Muscle layer of colon (tissue), 2 donors: ENCODE results near the gene ADAMTS2.

Source experiments
- H3K27ac ChIP-seq: one replicate; pipeline ENCODE4 v1.7.0; 2013; ENCODE audit warnings: low read depth, mild to moderate bottlenecking, low read length, moderate library complexity
- H3K27me3 ChIP-seq, 2 donors: one replicate each; pipeline ENCODE4 v1.7.0; 2013; ENCODE audit warnings: low read length in 2 of 2, mild to moderate bottlenecking in 2 of 2; ENCODE audit not compliant: insufficient read depth in 2 of 2, control insufficient read depth in 1 of 2
- H3K36me3 ChIP-seq: one replicate; pipeline ENCODE4 v1.7.0; 2013; ENCODE audit warnings: mild to moderate bottlenecking, low read length; ENCODE audit not compliant: insufficient read depth
- H3K4me1 ChIP-seq: one replicate; pipeline ENCODE4 v1.7.0; 2013; ENCODE audit warnings: mild to moderate bottlenecking, low read length; ENCODE audit not compliant: insufficient read depth
- H3K4me3 ChIP-seq, 2 donors: one replicate each; pipeline ENCODE4 v1.7.0; 2013; ENCODE audit warnings: low read length in 2 of 2, low read depth in 1 of 2, mild to moderate bottlenecking in 1 of 2, moderate library complexity in 1 of 2
- H3K9ac ChIP-seq: one replicate; pipeline ENCODE4 v1.7.0; 2013; ENCODE audit warnings: low read length
- H3K9me3 ChIP-seq: one replicate; pipeline ENCODE4 v1.7.0; 2013; ENCODE audit warnings: mild to moderate bottlenecking, low read length
- donor health status: abdominal sarcoma.
- donor health status: Adenocarcinoma of cecum.

The ADAMTS2 gene

GRCh38 chr5:179304466-179304865 lies 40.8 kb downstream of the ADAMTS2 start:
- Histone ChIP-seq H3K4me3 (no peak overlapping the region), H3K27me3 (no peaks in the 10 kb centered on the region), H3K27ac (no peak overlapping the region), H3K36me3 (no peaks in the 10 kb centered on the region), H3K9ac (no peak overlapping the region), H3K4me1 (no peaks in the 10 kb centered on the region), H3K9me3 (no peaks in the 10 kb centered on the region)

GRCh38 chr5:179303451-179304200 lies 41.6 kb downstream of the ADAMTS2 start:
- no peak overlapping the region for H3K27ac ChIP-seq
- no peaks in the 10 kb centered on the region for H3K27me3 ChIP-seq
- no peak overlapping the region for H3K9ac ChIP-seq
- no peak overlapping the region for H3K4me3 ChIP-seq
- H3K4me1 ChIP-seq, result no peaks in the 10 kb centered on the region
- no peaks in the 10 kb centered on the region for H3K9me3 ChIP-seq
- H3K36me3 ChIP-seq, result no peaks in the 10 kb centered on the region

GRCh38 chr5:179302499-179303185 lies 42.6 kb downstream of the ADAMTS2 start:
- no peak overlapping the region for H3K4me3 ChIP-seq
- no peaks in the 10 kb centered on the region for H3K36me3 ChIP-seq
- H3K27ac ChIP-seq, result no peak overlapping the region
- H3K9ac ChIP-seq, result no peak overlapping the region
- no peaks in the 10 kb centered on the region for H3K4me1 ChIP-seq
- H3K9me3 ChIP-seq, result no peaks in the 10 kb centered on the region
- no peaks in the 10 kb centered on the region for H3K27me3 ChIP-seq

- Histone ChIP-seq H3K27me3 (no peaks in the 10 kb centered on the region), H3K9me3 (no peaks in the 10 kb centered on the region), H3K4me1 (no peaks in the 10 kb centered on the region), H3K4me3 (no peak overlapping the region), H3K27ac (no peak overlapping the region), H3K9ac (no peak overlapping the region), H3K36me3 (no peaks in the 10 kb centered on the region)
Observed at GRCh38 chr5:179301796-179302195, 43.5 kb downstream of the ADAMTS2 start.

- H3K36me3 ChIP-seq, result no peaks in the 10 kb centered on the region
- no peaks in the 10 kb centered on the region for H3K4me1 ChIP-seq
- no peaks in the 10 kb centered on the region for H3K27me3 ChIP-seq
- H3K4me3 ChIP-seq, result no peak overlapping the region
- H3K9me3 ChIP-seq, result no peaks in the 10 kb centered on the region
- H3K27ac ChIP-seq, result no peak overlapping the region
- H3K9ac ChIP-seq, result no peak overlapping the region
Observed at GRCh38 chr5:179301376-179301775, 43.9 kb downstream of the ADAMTS2 start.

GRCh38 chr5:179300581-179301180 lies 44.6 kb downstream of the ADAMTS2 start:
- Histone ChIP-seq H3K4me1 (peaks cover 3% of the 10 kb centered on the region), H3K4me3 (no peak overlapping the region), H3K27ac (no peak overlapping the region), H3K9me3 (no peaks in the 10 kb centered on the region), H3K27me3 (no peaks in the 10 kb centered on the region), H3K9ac (no peak overlapping the region), H3K36me3 (no peaks in the 10 kb centered on the region)

GRCh38 chr5:179298181-179298993 lies 46.9 kb downstream of the ADAMTS2 start:
- no peak overlapping the region for H3K9ac ChIP-seq
- no peak overlapping the region for H3K4me3 ChIP-seq
- H3K36me3 ChIP-seq, result no peaks in the 10 kb centered on the region
- peaks cover 18% of the 10 kb centered on the region for H3K4me1 ChIP-seq
- H3K9me3 ChIP-seq, result no peaks in the 10 kb centered on the region
- no peaks in the 10 kb centered on the region for H3K27me3 ChIP-seq
- no peak overlapping the region for H3K27ac ChIP-seq

GRCh38 chr5:179297486-179298180 lies 47.6 kb downstream of the ADAMTS2 start:
- Histone ChIP-seq H3K4me3 (no peak overlapping the region), H3K36me3 (no peaks in the 10 kb centered on the region), H3K9ac (no peak overlapping the region), H3K27ac (no peak overlapping the region), H3K4me1 (peaks cover 18% of the 10 kb centered on the region), H3K9me3 (no peaks in the 10 kb centered on the region), H3K27me3 (no peaks in the 10 kb centered on the region)

- Histone ChIP-seq H3K4me1 (peaks cover 18% of the 10 kb centered on the region), H3K9ac (no peak overlapping the region), H3K4me3 (no peak overlapping the region), H3K27ac (no peak overlapping the region), H3K27me3 (no peaks in the 10 kb centered on the region), H3K9me3 (no peaks in the 10 kb centered on the region), H3K36me3 (no peaks in the 10 kb centered on the region)
Observed at GRCh38 chr5:179297026-179297425, 48.2 kb downstream of the ADAMTS2 start.

GRCh38 chr5:179296150-179296821 lies 49.0 kb downstream of the ADAMTS2 start:
- Histone ChIP-seq H3K36me3 (no peaks in the 10 kb centered on the region), H3K27ac (no peak overlapping the region), H3K9ac (no peak overlapping the region), H3K4me3 (no peak overlapping the region), H3K27me3 (no peaks in the 10 kb centered on the region), H3K4me1 (peaks cover 18% of the 10 kb centered on the region), H3K9me3 (no peaks in the 10 kb centered on the region)
